Keratinocyte (primary cell): ENCODE data around the gene SAMD11. TPM values are rescaled to one million over a fixed set of nuclear protein-coding genes. Genes with fewer than 3 reads are reported as not detected.

Experiments
- DNase-seq: peaks from one replicate; pipeline ENCODE4 v3.0.0-alpha.2; 2011; ENCODE audit warnings: low read depth, missing footprints, low spot score
- FAIRE-seq: peaks from 2 replicates; lab custom pipeline; 2011; peaks lifted over from hg19 to GRCh38; lab: Jason Lieb, UNC
- H2AFZ ChIP-seq: 2 replicates; pipeline ENCODE4 v1.6.0; 2012; ENCODE audit warnings: low read length, control low read depth, inconsistent platforms; ENCODE audit not compliant: control insufficient read depth
- H3K27ac ChIP-seq: 2 replicates; pipeline ENCODE4 v1.5.1; 2011; ENCODE audit warnings: low read length; ENCODE audit not compliant: control insufficient read depth, insufficient read depth
- H3K27me3 ChIP-seq: 3 replicates; pipeline ENCODE4 v1.6.0; 2011; ENCODE audit warnings: low read length; ENCODE audit not compliant: control insufficient read depth, insufficient read depth; ENCODE audit errors: extremely low read depth
- H3K36me3 ChIP-seq, 2 experiments: 2 replicates in 1 of 2; 3 replicates in 1 of 2; pipeline ENCODE4 v1.5.1; 2011; ENCODE audit warnings: low read length in 2 of 2, mild to moderate bottlenecking in 1 of 2; ENCODE audit not compliant: control insufficient read depth in 2 of 2, insufficient read depth in 2 of 2; ENCODE audit errors: extremely low read depth in 1 of 2
- H3K4me1 ChIP-seq: 3 replicates; pipeline ENCODE4 v1.5.1; 2011; ENCODE audit warnings: low read length; ENCODE audit not compliant: control insufficient read depth, insufficient read depth; ENCODE audit errors: extremely low read depth
- H3K4me2 ChIP-seq: 3 replicates; pipeline ENCODE4 v1.6.0; 2011; ENCODE audit warnings: low read depth, low read length; ENCODE audit not compliant: control insufficient read depth, insufficient read depth; ENCODE audit errors: extremely low read depth
- H3K4me3 ChIP-seq, 3 experiments: fragments of 200-600 bp in 1 of 3; sonication (generic) in 1 of 3; 2 replicates in 2 of 3; 3 replicates in 1 of 3; pipeline ENCODE4 v1.5.1; 2011 to 2016; ENCODE audit warnings: low read length in 3 of 3, mild to moderate bottlenecking in 3 of 3, control low read depth in 2 of 3, inconsistent platforms in 1 of 3, low read depth in 1 of 3, mixed read lengths in 1 of 3, mixed run types in 1 of 3, moderate library complexity in 1 of 3; ENCODE audit not compliant: control insufficient read depth in 2 of 3, insufficient read depth in 2 of 3; ENCODE audit errors: extremely low read depth in 1 of 3
- H3K79me2 ChIP-seq: 2 replicates; pipeline ENCODE4 v1.6.0; 2012; ENCODE audit warnings: low read length; ENCODE audit not compliant: control insufficient read depth, insufficient read depth
- H3K9ac ChIP-seq: 3 replicates; pipeline ENCODE4 v1.6.0; 2011; ENCODE audit warnings: low read length; ENCODE audit not compliant: control insufficient read depth, insufficient read depth; ENCODE audit errors: extremely low read depth
- H3K9me1 ChIP-seq: 3 replicates; pipeline ENCODE4 v1.6.0; 2011; ENCODE audit warnings: low read length; ENCODE audit not compliant: control insufficient read depth, insufficient read depth; ENCODE audit errors: extremely low read depth
- H3K9me3 ChIP-seq: 2 replicates; pipeline ENCODE4 v1.5.1; 2012; ENCODE audit warnings: low read depth, low read length; ENCODE audit not compliant: control insufficient read depth
- H4K20me1 ChIP-seq: 3 replicates; pipeline ENCODE4 v1.6.0; 2011; ENCODE audit warnings: low read length; ENCODE audit not compliant: control insufficient read depth, insufficient read depth; ENCODE audit errors: extremely low read depth
- CTCF ChIP-seq, 3 experiments: IDR thresholded peaks in 1 of 3; conservative IDR thresholded peaks in 1 of 3; optimal IDR thresholded peaks in 1 of 3; 2 replicates in 2 of 3; 3 replicates in 1 of 3; pipeline versions ENCODE3 to v1.5.1; 2011; ENCODE audit warnings: low read length in 3 of 3, mild to moderate bottlenecking in 3 of 3, moderate library complexity in 2 of 3, control low read depth in 1 of 3, inconsistent platforms in 1 of 3; ENCODE audit not compliant: insufficient read depth in 2 of 3; ENCODE audit errors: extremely low read depth in 1 of 3
- EZH2 ChIP-seq: IDR thresholded peaks from one replicate; pipeline ENCODE4 v1.6.1; 2012; ENCODE audit warnings: inconsistent platforms, mild to moderate bottlenecking, low read length, moderate library complexity
- dilution Hi-C: fragments of 300-500 bp; cut with MboI; formaldehyde crosslinking; loops from one replicate; pipeline ENCODE4 v1.7.0; 2020; ENCODE audit warnings: low sequenced_read_pairs; ENCODE audit not compliant: extremely low pct_ligation_motif_present
- polyA plus RNA-seq, 5 experiments: library from polyadenylated mRNA; depleted of rRNA in 3 of 5; stranded (reverse) in 3 of 5; stranded (forward) in 1 of 5; unstranded in 1 of 5; fragments of >200 nt; gene quantifications; 1 replicate in 1 of 5; 2 replicates in 3 of 5; 3 replicates in 1 of 5; pipeline versions ENCODE4 v1.2.1 to v1.2.3, GENCODE V29; 2011 to 2012; ENCODE audit warnings: missing spikeins in 2 of 5, low read depth in 1 of 5, low replicate concordance in 1 of 5

Gene SAMD11
- polyA plus RNA-seq, 1 donor (not counting 4 experiments of a cell fraction or from before 2014, with no cell fraction given) = not detected

DNA sequence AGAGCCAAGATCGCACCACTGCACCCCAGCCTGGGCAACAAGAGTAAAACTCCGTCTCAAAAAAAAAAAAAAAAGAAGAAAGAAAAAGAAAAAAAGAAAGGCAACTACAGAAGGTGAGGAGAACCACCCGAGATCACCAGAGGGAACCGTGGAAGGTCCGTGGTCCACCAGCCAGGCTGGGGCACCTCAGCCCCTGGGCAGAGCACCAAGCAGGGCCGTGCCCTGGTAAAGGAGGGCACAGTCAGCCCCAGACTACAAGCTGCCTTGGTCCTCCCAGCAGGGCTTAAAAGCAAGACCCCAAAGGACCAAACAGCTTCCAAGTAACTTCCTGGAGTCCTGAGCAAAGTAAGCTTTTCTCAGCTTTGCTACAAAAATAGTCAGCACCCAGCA lies 8.8 kb upstream of the SAMD11 start:
- Histone ChIP-seq H3K36me3 (no peaks in the 10 kb centered on the region), H3K4me3 (no peak overlapping the region), H3K4me2 (no peak overlapping the region), H3K9ac (no peak overlapping the region), H4K20me1 (peaks cover 16% of the 10 kb centered on the region), H3K4me1 (peaks cover 5% of the 10 kb centered on the region), H3K27me3 (peaks cover 91% of the 10 kb centered on the region), H3K27ac (no peak overlapping the region), H3K9me1 (no peaks in the 10 kb centered on the region), H2AFZ (no peak overlapping the region), H3K9me3 (no peaks in the 10 kb centered on the region), H3K79me2 (no peaks in the 10 kb centered on the region)
- no peak for DNase-seq
- dilution Hi-C loops = no loop called here
- no peak for TF ChIP-seq EZH2
- TF ChIP-seq CTCF (optimal IDR thresholded peaks at IDR 0.05 in 1 of 3, IDR thresholded peaks at IDR 0.05 in 1 of 3, conservative IDR thresholded peaks at IDR 0.05 in 1 of 3; ENCODE audit: extremely low read depth in 1 of 3, insufficient read depth in 2 of 3, low read length in 3 of 3) = no peak
- no peak for FAIRE-seq

- no peak for TF ChIP-seq CTCF (optimal IDR thresholded peaks at IDR 0.05 in 1 of 3, IDR thresholded peaks at IDR 0.05 in 1 of 3, conservative IDR thresholded peaks at IDR 0.05 in 1 of 3; ENCODE audit: extremely low read depth in 1 of 3, insufficient read depth in 2 of 3, low read length in 3 of 3)
- no peak for TF ChIP-seq EZH2
- FAIRE-seq (no peak), DNase-seq (no peak)
- Histone ChIP-seq H2AFZ (no peak overlapping the region), H3K9me3 (no peaks in the 10 kb centered on the region), H3K4me1 (peaks cover 5% of the 10 kb centered on the region), H3K27me3 (peaks cover 92% of the 10 kb centered on the region), H3K9ac (no peak overlapping the region), H3K36me3 (no peaks in the 10 kb centered on the region), H3K4me2 (no peak overlapping the region), H3K79me2 (no peaks in the 10 kb centered on the region), H3K9me1 (no peaks in the 10 kb centered on the region), H3K27ac (no peak overlapping the region), H3K4me3 (no peak overlapping the region), H4K20me1 (peaks cover 16% of the 10 kb centered on the region)
- dilution Hi-C loops = no loop called here
These were observed 8.2 kb upstream of the SAMD11 start for GRCh38 chr1:915295-916172.
